HEK293T (cell line): ENCODE measurements around the gene RING1.

Experiments used
- BHLHE40 ChIP-seq: fragments of 450-650 bp; IDR thresholded peaks from 2 replicates; pipeline ENCODE4 v1.6.1; 2016; ENCODE audit warnings: mild to moderate bottlenecking, moderate library complexity, borderline replicate concordance
- FOXK2 ChIP-seq: fragments of 450-650 bp; IDR thresholded peaks from 2 replicates; pipeline ENCODE4 v1.6.1; 2016; ENCODE audit warnings: mild to moderate bottlenecking
- SP1 ChIP-seq: fragments of 450-650 bp; IDR thresholded peaks from 2 replicates; pipeline ENCODE4 v1.6.1; 2017
- TARDBP ChIP-seq: fragments of 450-650 bp; IDR thresholded peaks from 2 replicates; pipeline ENCODE4 v1.6.1; 2016
- ZNF384 ChIP-seq: fragments of 450-650 bp; IDR thresholded peaks from 2 replicates; pipeline ENCODE4 v1.6.1; 2016

DNA sequence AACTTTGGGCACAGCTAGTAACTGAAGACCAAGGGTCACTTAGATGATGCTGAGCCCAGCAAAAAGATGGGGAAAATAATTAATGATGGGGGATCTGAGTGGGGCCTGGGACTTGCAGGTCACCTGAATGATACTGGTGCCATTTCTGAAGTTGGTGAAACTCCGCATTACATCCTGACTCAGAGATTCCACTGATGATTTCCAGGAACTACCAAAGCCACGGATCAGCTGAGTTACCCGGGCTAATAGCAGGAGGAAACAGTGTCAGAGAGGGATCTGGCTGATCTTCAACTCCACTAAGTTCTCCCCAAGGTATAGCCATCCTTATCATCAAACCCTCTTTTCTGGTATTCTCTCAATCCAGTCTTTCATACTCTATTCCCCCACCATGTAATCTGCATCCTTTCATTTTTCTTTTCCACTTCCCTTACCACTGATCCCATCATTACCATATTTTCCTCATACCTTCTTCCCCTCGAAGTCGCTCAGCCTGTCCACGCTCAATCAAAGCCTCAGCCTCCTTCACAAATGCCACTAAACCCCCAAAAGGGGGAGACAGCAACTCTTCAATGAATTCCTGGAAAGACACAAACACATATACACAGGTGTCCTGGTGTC lies 43.2 kb downstream of the RING1 start:
- TF ChIP-seq SP1 (no peak), BHLHE40 (no peak), FOXK2 (no peak), TARDBP (no peak), ZNF384 (no peak)
